Effector memory CD4-positive, alpha-beta T cell (primary cell): ENCODE results near the gene IPCEF1.

Experiments
- DNase-seq, 3 donors: peaks; one replicate each; pipeline ENCODE4 v3.0.0-alpha.2; 2020
- H3K27ac ChIP-seq: 2 replicates; pipeline ENCODE4 v1.7.0; 2013; ENCODE audit warnings: mild to moderate bottlenecking, low read length, moderate library complexity; ENCODE audit not compliant: insufficient read depth, poor library complexity, severe bottlenecking
- H3K27me3 ChIP-seq: replicated peaks from 2 replicates; pipeline ENCODE4 v1.7.0; 2013; ENCODE audit warnings: mild to moderate bottlenecking, low read length; ENCODE audit not compliant: insufficient read depth, control insufficient read depth, poor library complexity, severe bottlenecking
- H3K36me3 ChIP-seq: 2 replicates; pipeline ENCODE4 v1.7.0; 2013; ENCODE audit warnings: mild to moderate bottlenecking, low read length, moderate library complexity; ENCODE audit not compliant: control insufficient read depth, insufficient read depth
- H3K4me1 ChIP-seq: 2 replicates; pipeline ENCODE4 v1.7.0; 2013; ENCODE audit warnings: low read length, mild to moderate bottlenecking; ENCODE audit not compliant: control insufficient read depth, insufficient read depth, poor library complexity, severe bottlenecking
- H3K4me3 ChIP-seq: 2 replicates; pipeline ENCODE4 v1.7.0; 2013; ENCODE audit warnings: low read length, low read depth, mild to moderate bottlenecking; ENCODE audit not compliant: insufficient read depth, poor library complexity, severe bottlenecking
- H3K9me3 ChIP-seq: 2 replicates; pipeline ENCODE4 v1.7.0; 2013; ENCODE audit warnings: mild to moderate bottlenecking, low read length, moderate library complexity; ENCODE audit not compliant: control insufficient read depth

The IPCEF1 gene

DNA sequence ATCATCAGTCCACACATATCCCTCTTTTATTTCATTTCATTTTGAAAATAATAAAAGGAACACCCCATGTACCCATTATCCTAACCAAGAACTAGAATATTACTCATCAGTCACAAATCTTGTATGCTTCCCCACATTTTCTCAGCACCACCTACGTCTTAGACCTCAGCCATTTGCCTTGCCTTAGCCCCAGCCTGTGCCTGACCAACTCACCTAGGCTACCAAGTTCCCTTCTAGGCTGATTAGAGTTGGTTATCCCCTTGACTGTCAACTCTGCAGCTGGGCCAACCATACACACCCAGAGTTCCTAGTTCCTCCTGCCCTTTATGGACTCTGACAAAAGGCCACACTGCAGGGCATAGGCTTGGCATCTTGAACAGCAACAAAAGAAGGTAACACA is 33.4 kb upstream of the IPCEF1 start:
- Histone ChIP-seq H3K27me3 (no peaks in the 10 kb centered on the region), H3K27ac (no peak overlapping the region), H3K9me3 (no peaks in the 10 kb centered on the region), H3K4me3 (no peak overlapping the region), H3K36me3 (no peaks in the 10 kb centered on the region), H3K4me1 (no peaks in the 10 kb centered on the region)
- DNase-seq, result no peak

DNA sequence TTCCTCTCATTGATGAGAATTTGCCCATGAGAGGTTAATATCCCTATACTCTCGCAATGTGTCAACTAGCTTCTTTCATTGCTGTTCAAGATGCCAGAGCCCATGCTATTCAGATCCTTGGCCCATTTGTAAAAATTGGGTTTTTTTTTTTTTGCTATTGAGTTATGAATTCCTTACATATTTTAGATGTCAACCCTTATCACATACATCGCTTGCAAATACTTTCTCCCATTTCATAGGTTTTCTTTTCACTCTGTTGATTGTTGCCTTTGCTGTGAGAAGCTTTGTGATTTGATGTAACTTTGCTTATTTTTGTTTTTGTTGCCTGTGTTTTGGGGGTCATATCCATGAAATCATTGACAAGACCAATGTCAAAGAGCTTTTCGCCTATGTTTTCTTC is 32.2 kb upstream of the IPCEF1 start:
- Histone ChIP-seq H3K36me3 (no peaks in the 10 kb centered on the region), H3K27me3 (no peaks in the 10 kb centered on the region), H3K4me1 (no peaks in the 10 kb centered on the region), H3K9me3 (no peaks in the 10 kb centered on the region), H3K27ac (no peak overlapping the region), H3K4me3 (no peak overlapping the region)
- DNase-seq, result no peak

DNA sequence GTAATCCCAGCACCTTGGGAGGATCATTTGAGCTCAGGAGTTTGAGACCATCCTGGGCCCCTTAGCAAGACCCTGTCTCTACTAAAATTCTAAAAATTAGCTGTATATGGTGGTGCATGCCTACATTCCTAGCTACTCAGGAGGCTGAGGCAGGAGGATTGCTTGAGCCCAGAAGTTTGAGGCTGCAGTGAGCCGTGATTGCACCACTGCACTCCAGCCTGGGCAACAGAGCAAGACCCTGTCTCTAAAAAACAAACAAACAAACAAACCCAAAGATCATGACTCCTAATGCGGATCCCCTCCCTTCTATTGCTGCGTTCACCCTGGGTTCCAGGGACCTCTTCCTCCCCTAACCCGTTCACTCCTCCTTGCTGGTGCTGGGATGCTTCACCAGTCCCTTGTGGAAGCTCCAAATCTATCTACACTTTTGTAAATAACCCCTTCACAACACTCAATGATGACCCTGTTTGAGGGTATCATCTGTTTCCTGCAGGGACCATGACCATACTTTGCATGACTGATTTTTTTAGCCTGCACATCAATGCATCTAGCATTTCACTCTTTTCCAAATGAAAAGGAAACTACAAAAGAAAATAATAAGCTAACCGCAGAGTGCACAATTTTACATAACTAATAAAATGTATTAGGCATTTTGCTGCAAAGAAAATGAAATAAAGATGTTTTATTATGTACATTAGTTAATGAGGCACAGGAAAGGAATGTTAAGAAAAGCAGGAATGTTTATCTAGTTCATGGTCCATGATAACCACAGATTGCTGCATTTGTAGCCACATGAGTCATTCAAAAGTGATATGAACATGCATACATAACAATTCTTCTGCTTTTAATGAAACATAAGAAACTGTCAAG is 30.5 kb upstream of the IPCEF1 start:
- Histone ChIP-seq H3K27ac (no peak overlapping the region), H3K9me3 (no peaks in the 10 kb centered on the region), H3K4me3 (no peak overlapping the region), H3K36me3 (no peaks in the 10 kb centered on the region), H3K4me1 (no peaks in the 10 kb centered on the region), H3K27me3 (no peaks in the 10 kb centered on the region)
- no peak for DNase-seq

GRCh38 chr6:154384191-154384590 is 27.6 kb upstream of the IPCEF1 start:
- H3K4me1 ChIP-seq, result no peaks in the 10 kb centered on the region
- H3K36me3 ChIP-seq, result no peaks in the 10 kb centered on the region
- H3K9me3 ChIP-seq, result no peaks in the 10 kb centered on the region
- no peaks in the 10 kb centered on the region for H3K27me3 ChIP-seq
- H3K27ac ChIP-seq, result no peak overlapping the region
- no peak for DNase-seq
- no peak overlapping the region for H3K4me3 ChIP-seq

DNA sequence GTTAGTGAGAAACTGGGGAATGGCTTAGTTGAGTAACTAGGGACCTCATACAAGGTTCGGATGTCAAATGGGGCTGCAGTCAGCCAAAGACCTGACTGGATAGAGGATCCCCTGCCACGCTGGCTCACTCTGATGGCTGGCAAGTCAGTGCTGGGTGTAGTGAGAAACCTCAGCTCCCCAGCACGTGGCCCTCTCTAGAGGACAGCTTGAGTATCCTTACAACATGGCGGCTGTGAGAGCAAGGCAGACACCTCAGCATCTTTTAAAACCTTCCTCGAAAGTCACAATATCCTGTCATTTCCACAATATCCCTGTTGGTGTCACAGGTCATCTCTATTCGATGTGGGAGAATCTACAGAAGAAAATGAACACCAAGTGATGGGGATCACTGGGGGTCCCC is 26.7 kb upstream of the IPCEF1 start:
- no peaks in the 10 kb centered on the region for H3K4me1 ChIP-seq
- H3K27me3 ChIP-seq, result no peaks in the 10 kb centered on the region
- H3K36me3 ChIP-seq, result no peaks in the 10 kb centered on the region
- DNase-seq, result no peak
- H3K9me3 ChIP-seq, result no peaks in the 10 kb centered on the region
- no peak overlapping the region for H3K4me3 ChIP-seq
- no peak overlapping the region for H3K27ac ChIP-seq

- DNase-seq, result no peak
- Histone ChIP-seq H3K36me3 (no peaks in the 10 kb centered on the region), H3K9me3 (no peaks in the 10 kb centered on the region), H3K27me3 (no peaks in the 10 kb centered on the region), H3K4me3 (no peak overlapping the region), H3K27ac (no peak overlapping the region), H3K4me1 (no peaks in the 10 kb centered on the region)
Observed at GRCh38 chr6:154382740-154383139, 26.1 kb upstream of the IPCEF1 start.

DNA sequence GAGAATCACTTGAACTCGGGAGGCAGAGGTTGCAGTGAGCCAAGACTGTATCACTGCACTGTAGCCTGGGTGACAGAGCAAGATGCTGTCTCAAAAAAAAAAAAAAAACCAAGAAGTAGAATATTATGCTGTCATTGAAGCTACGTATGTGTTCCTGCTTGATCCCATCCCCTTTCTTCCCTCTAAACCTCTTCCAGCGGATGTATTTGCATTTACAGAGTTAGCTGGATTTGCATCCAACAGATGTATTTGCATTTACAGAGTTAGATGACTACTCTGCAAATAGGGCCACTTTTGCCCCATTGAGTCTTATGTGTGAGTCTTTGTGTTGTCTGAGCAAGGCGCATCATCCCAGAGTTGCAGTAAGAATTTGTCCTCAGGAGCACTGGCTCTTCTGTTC is 24.9 kb upstream of the IPCEF1 start:
- Histone ChIP-seq H3K36me3 (no peaks in the 10 kb centered on the region), H3K4me1 (no peaks in the 10 kb centered on the region), H3K4me3 (no peak overlapping the region), H3K9me3 (no peaks in the 10 kb centered on the region), H3K27me3 (no peaks in the 10 kb centered on the region), H3K27ac (no peak overlapping the region)
- DNase-seq, result no peak

- Histone ChIP-seq H3K4me3 (no peak overlapping the region), H3K27ac (no peak overlapping the region), H3K4me1 (no peaks in the 10 kb centered on the region), H3K27me3 (no peaks in the 10 kb centered on the region), H3K36me3 (no peaks in the 10 kb centered on the region), H3K9me3 (no peaks in the 10 kb centered on the region)
- DNase-seq, result no peak
Observed at GRCh38 chr6:154380741-154381140, 24.1 kb upstream of the IPCEF1 start.

DNA sequence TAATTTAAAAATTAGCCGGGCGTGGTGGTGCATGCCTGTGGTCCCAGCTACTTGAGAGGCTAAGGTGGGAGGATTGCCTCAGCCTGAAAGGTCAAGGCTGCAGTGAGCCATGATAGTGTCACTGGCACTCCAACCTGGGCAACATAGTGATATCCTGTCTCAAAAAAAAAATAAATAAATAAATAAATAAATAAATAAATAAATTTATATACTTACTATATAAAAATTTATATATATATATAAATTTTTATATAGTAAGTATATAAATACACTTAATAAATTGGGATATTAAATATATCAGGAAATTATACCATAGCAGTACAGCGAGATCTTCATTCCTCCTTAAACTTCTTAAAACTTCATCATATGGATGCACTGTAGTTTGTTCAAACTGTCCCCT is 23.0 kb upstream of the IPCEF1 start:
- H3K27ac ChIP-seq, result no peak overlapping the region
- no peaks in the 10 kb centered on the region for H3K9me3 ChIP-seq
- no peaks in the 10 kb centered on the region for H3K27me3 ChIP-seq
- H3K36me3 ChIP-seq, result no peaks in the 10 kb centered on the region
- H3K4me1 ChIP-seq, result no peaks in the 10 kb centered on the region
- no peak overlapping the region for H3K4me3 ChIP-seq
- no peak for DNase-seq

DNA sequence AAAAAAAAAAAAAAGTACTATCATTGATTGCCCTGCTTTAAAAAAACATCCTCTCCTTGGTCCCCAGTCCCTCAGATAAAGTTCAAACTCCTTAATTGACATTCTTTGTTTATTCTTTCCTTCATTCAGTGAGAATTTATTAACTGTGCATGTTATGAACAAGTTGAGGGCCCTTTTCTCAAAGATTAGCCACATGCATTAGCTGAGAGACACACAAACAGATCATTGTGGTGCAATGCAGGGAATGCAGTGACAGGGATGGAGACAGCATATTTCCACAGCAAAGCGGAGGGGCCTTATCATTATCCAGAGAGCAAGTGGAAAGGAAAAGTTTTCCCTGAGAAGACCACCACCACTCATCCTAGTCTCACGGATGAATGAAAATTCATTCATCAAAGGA is 21.9 kb upstream of the IPCEF1 start:
- Histone ChIP-seq H3K27me3 (no peaks in the 10 kb centered on the region), H3K27ac (no peak overlapping the region), H3K4me1 (no peaks in the 10 kb centered on the region), H3K4me3 (no peak overlapping the region), H3K9me3 (no peaks in the 10 kb centered on the region), H3K36me3 (no peaks in the 10 kb centered on the region)
- no peak for DNase-seq
